ENCODE measurements around the gene GNG13.
"Not testable (repeated sequence)": the region's sequence is repeated elsewhere in the genome, so short reads cannot be mapped to it uniquely, and the experiment has no call there.

The GNG13 gene

DNA sequence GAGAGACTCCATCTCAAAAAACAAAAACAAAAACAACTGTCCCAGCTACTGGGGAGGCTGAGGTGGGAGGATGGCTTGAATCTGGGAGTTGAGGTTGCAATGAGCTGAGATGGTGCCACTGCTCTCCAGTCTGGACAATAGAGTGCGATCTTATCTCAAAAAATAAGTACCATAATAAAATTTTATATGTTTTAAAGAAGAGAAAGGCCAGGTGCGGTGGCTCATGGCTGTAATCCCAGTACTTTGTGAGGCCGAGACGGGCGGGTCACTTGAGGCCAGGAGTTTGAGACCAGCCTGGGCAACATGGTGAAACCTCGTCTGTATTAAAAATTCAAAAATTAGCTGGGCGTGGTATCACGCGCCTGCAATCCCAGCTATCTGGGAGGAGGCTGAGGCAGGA is 23.7 kb downstream of the GNG13 start:
- DNase-seq (ENCODE audit: low spot score), result no peak

DNA sequence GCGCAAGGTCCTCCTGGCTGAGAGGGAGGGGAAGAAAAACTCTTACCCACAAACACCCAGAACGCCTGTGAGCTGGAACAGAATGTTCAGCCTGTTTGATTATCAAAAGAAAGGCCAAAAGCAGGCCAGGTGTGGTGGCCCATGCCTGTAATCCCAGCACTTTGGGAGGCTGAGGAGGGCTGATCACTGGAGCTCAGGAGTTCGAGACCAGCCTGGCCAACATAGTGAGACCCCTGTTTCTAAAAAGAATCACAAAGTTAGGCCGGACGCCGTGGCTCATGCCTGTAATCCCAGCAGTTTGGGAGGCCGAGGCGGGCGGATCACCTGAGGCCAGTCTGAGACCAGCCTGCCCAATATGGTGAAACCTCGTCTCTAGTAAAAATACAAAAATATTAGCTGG is 24.2 kb downstream of the GNG13 start:
- DNase-seq (ENCODE audit: low spot score), result not testable (repeated sequence)

DNA sequence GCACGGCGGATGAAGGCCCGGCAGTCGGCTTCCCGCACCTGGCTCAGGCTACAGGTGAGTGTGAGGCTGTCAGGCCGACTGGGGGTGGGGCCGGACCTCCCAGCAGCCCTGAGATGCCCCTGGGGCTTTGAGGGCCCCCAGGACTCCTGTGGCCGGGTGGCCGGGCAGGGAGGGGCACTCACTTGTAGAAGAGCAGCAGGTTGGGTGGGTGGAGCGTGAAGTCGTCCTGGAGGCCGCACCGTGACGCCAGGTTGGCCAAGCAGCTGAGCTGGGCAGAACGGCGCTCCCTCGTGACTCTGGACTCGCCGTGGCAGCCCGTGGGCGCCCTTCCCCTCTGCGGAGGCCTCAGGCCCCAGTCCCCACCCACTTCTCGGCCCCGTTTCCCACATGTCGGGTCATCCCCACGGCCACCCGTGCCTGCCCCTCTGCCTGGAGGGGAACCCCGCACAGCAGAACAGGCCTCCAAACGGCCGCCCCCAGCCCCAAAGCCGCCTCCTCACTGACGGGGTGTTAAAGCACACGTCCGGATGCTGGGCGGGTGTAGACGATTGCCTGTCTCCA is 25.2 kb downstream of the GNG13 start:
- no peak for DNase-seq (ENCODE audit: low spot score)

DNA sequence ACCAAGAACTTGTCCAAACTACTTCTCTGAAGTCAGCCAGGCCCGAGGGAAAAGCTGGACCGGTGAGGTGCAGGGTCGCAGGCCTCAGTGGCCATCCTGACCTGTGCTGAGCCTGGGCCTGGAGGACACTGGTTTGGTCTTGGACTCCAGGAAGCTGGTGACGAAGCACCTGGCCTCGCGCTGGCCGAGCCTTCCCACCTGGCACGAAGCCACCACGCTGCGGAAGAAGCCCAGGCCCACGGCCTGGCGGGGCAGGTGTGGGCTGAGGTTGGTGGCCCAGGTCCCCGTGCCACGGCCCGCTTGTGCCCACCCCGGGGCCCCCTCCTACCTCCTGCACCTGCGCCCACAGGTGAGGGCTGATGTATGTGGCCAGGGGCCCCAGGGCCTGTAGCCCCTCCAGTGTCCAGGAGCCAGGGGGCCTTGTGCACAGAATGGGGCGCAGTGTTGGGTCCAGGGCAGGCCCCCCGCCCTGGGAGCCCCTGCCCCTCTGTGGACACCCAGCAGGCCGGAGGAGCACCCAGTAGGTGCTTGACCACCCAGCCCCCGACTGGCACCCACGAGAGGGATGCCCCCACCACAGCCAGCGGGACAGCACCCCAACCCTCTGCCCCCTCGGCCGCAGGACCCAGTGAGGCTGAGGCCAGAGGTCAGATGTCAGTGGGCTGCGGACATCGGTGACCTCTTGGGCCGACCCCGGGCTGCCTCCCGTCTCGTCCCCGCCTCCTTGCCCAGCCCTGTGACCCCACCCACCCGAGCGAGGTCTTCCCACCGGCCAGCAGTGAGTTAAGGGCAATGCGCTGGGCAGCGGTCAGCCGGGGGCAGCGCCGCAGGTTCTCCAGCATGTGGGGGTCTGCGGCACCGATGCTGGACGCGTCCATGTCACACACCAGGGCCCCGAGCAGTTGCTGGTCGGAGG is 26.2 kb downstream of the GNG13 start:
- no peak for DNase-seq (ENCODE audit: low spot score)

DNA sequence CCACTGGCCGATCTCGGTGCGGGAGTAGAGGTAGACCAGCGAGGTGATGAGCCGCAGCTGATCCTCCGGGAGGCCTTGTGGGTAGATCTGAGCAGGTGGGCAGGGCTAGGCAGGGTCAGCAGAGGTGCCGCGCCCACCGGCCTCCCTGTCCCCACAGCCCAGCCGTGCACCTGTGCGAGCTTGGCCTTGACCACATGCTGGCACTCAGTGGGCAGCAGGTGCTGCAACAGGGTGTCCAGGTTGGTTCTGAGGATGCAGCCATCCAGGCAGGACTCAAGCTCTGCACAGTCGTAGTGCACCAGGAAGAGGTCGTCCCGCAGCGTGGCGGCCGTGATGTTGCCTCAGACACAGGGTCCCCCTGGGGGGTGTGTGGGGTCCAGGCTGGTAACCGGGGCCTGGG is 27.6 kb downstream of the GNG13 start:
- no peak for DNase-seq (ENCODE audit: low spot score)

DNA sequence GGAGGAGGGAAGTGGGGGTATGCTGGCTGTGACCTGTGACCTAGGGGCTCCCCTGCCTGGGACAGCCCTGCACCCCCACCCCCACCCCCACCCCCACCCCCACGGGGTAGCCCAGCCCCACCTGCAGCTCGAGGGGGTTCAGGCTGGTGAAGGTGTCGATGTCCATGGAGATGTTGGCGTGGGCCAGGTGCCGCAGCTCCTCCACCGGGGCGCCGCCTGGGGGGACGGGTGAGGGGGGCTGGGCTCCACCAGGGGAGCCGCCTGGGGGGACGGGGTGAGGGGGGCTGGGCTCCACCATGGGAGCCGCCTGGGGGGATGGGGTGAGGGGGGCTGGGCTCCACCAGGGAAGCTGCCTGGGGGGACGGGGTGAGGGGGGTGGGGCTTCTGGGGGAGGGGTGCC is 30.1 kb downstream of the GNG13 start:
- DNase-seq (ENCODE audit: low spot score), result no peak

DNA sequence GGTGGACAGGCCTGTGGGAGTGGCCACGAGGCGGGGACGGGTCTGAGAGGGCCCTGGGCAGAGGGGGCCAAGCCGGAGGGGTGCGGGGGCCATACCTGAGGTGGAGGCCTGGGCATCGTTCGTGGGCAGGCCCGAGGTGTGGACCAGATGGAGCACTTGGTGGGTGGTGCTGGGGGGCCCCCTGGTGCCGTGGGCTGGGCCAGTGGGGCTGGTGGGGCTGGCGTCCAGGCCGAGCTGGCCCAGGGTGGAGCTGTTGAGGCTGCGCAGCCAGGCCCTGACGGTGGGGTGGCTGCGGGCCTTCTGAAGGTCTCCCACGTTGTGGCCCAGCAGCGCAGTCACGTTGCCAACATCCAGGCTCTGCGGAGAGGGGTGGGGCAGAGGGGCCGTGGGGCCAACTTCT is 30.6 kb downstream of the GNG13 start:
- no peak for DNase-seq (ENCODE audit: low spot score)

DNA sequence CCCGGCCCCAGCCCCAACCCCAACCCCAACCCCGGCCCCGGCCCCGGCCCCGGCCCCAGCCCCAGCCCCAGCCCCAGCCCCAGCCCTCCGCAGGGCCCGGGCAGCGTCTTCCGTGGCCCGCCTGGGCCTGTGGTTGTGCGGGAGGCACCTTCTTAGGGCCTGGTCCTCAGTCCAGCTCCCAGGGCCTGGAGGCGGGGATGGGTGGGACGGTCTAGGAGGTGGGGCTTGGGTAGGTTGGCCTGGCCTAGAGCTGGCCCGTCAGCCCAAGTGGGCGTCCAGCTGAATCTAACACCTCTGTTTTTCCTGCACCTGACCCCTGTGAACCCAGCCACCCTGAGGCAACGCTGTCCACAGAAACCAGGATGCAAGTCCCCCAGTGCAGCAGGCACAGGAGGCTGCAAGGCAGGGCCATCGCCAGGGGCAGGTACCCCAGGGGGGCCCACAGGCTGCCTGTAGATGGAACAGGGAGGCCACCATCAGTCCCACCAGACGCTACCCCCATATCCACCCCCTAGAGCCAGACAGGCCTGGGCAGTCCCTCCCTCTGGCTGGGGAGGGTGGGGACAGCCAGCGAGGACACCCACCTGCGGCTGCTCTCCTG is 31.2 kb downstream of the GNG13 start:
- DNase-seq (ENCODE audit: low spot score), result no peak

DNA sequence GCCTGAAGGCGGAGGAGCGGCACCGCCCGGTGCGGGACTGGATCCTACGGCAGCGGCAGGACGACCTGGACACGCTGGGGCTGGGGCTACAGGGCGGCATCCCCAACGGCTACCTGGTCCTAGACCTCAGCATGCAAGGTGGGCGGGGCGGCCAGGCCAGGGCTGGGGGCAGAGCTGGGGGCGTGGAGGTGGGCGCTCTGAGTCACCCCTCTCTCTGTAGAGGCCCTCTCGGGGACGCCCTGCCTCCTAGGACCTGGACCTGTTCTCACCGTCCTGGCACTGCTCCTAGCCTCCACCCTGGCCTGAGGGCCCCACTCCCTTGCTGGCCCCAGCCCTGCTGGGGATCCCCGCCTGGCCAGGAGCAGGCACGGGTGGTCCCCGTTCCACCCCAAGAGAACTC is 32.1 kb downstream of the GNG13 start:
- DNase-seq (ENCODE audit: low spot score), result no peak

DNA sequence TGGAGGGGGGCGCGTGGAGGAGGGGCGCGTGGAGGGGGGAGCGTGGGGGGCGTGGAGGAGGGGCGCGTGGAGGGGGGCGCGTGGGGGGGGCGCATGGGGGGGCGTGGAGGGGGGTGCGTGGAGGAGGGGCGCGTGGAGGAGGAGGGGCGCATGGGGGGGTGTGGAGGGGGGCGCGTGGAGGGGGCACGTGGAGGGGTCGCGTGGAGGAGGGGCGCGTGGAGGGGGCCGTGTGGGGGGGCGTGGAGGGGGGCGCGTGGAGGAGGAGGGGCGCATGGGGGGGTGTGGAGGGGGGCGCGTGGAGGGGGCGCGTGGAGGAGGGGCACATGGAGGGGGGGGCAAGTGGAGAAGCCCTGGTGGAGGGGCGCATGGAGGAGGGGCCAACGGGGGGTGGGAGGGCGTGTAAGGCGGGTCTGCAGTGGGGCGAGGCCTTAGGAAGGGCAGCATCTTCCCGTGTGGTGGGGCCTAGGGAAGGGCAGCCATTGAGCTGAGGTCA is 32.7 kb downstream of the GNG13 start:
- no peak for DNase-seq (ENCODE audit: low spot score)

DNA sequence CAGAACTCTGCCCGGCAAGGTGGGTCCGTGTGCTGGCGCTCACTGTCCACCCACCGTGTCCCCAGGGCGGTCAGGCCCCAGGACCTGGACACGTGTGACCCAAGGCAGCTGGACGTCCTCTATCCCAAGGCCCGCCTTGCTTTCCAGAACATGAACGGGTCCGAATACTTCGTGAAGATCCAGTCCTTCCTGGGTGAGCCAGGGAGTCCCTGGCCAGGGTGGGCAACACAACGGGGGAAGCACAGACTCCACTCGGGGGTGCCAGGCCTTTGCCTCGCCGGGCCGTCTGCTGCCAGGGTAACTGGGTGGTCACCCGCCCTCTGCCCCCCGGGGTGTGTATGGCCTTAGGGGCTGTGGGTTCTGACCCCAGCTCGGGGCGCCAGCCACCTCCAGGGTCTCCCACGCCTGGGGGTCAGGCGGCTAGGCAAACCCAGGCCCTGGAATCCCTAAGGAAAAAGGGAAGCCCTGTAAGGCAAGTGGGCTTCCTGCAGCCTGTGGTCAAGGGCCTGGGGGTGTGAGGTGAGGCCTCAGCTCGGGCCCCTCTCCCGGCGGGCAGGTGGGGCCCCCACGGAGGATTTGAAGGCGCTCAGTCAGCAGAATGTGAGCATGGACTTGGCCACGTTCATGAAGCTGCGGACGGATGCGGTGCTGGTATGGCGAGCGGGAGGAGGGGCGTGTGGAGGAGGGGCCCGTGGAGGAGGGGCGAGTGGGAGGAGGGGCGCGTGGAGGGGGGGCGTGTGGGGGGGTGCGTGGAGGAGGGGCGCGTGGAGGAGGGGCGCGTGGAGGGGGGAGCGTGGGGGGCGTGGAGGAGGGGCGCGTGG is 33.5 kb downstream of the GNG13 start:
- no peak for DNase-seq (ENCODE audit: low spot score)

DNA sequence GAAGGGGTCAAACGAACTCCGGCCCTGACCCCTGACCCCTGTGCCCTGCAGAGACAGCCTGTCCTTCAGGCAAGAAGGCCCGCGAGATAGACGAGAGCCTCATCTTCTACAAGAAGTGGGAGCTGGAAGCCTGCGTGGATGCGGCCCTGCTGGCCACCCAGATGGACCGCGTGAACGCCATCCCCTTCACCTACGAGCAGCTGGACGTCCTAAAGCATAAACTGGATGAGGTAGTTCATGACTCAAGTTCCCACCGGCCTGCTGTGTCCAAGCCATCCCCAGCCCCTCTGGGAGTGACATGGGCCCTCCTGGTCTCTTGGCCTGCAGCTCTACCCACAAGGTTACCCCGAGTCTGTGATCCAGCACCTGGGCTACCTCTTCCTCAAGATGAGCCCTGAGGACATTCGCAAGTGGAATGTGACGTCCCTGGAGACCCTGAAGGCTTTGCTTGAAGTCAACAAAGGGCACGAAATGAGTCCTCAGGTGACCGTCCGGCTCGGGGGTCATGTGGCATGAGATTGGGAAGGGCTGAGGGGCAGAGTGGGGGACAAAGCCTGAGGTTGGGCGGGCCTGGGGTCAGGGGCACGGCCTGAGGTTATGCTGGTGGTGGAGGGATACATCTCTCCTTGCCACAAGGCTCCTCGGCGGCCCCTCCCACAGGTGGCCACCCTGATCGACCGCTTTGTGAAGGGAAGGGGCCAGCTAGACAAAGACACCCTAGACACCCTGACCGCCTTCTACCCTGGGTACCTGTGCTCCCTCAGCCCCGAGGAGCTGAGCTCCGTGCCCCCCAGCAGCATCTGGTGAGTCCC is 34.3 kb downstream of the GNG13 start:
- no peak for DNase-seq (ENCODE audit: low spot score)

DNA sequence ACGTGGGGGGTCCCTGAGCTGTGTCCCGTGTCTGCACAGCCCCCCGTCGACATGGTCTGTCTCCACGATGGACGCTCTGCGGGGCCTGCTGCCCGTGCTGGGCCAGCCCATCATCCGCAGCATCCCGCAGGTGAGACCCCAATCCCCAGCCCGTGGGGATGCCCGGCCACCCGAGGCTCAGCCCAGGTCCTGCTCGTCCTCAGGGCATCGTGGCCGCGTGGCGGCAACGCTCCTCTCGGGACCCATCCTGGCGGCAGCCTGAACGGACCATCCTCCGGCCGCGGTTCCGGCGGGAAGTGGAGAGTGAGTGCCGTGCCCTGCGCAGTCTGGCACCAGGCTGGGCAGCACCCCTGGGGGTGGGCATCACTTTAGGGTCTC is 35.1 kb downstream of the GNG13 start:
- no peak for DNase-seq (ENCODE audit: low spot score)

DNA sequence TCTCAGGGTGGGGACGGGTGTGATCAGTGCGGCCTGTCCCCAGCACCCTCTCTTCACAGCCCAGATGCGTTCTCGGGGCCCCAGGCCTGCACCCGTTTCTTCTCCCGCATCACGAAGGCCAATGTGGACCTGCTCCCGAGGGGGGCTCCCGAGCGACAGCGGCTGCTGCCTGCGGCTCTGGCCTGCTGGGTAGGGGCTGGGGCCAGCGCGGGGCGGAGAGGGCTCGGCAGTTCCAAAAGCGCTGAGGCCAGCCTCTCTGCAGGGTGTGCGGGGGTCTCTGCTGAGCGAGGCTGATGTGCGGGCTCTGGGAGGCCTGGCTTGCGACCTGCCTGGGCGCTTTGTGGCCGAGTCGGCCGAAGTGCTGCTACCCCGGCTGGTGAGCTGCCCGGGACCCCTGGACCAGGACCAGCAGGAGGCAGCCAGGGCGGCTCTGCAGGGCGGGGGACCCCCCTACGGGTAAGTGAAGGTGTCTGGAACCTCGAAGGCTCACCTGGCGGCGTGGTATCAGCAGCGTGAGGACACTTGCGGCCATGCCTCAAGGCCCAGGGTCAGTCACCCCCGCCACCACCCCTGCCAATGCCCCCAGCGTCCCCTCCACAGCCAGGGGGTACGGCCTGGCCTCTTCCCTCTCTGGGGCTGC is 35.6 kb downstream of the GNG13 start:
- DNase-seq (ENCODE audit: low spot score), result no peak

DNA sequence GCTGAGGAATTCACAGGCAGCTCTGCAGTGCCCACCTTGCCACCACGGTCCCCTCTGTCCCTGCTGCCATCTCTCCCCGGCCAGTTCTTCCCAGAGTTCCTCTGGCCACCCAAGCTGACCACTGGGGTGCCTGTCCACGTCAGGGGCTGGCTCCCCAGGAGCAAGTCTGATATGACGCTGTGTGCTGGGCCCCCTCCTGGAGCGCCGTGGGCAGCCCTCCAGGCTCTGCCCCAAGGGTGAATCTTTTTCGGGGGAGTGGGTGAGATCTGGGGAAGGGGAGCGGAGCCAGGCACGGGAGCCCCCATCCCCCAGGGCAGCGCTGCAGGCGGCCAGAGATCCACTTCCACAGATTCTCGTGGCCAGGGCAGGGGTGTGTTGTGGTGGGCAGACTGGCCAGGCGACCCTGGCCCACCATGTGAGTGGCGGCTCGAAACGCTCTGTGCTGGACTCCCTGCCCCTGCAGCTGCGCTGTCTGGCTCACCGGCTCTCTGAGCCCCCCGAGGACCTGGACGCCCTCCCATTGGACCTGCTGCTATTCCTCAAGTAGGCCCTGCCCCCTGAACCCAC is 36.3 kb downstream of the GNG13 start:
- DNase-seq (ENCODE audit: low spot score), result no peak

DNA sequence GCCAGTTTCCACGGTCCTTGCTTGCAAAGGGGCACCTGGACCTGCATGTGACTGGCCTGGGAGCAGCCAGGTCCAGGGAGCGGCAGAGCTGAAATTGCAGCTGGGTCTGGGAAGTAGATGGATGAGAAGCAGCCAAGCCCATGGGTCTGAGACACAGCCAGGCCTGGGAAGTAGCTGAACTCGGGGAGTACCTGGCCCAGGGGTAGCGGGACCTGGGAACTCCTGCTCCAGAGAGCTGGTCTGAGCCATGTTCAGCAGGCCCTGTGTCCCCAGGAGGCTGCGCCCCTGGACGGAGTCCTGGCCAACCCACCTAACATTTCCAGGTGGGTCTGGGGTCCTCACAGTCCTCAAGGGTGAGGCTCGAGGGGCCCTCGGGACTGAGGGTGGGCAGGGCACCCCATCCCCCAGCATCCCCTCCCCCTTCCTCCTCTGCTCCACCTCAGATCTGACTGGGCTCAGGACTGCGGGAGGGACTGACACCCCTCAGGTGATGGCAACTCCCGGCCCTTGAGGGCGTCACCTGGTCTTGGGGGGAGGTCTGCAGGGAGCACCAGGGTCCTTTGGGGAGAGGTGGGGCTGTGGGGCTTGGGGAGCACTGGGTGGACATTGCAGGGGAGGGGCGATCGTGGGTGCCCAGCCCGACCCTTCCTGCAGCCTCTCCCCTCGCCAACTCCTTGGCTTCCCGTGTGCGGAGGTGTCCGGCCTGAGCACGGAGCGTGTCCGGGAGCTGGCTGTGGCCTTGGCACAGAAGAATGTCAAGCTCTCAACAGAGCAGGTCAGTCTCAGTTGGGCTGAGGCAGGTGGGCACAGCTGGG is 37.0 kb downstream of the GNG13 start:
- no peak for DNase-seq (ENCODE audit: low spot score)

DNA sequence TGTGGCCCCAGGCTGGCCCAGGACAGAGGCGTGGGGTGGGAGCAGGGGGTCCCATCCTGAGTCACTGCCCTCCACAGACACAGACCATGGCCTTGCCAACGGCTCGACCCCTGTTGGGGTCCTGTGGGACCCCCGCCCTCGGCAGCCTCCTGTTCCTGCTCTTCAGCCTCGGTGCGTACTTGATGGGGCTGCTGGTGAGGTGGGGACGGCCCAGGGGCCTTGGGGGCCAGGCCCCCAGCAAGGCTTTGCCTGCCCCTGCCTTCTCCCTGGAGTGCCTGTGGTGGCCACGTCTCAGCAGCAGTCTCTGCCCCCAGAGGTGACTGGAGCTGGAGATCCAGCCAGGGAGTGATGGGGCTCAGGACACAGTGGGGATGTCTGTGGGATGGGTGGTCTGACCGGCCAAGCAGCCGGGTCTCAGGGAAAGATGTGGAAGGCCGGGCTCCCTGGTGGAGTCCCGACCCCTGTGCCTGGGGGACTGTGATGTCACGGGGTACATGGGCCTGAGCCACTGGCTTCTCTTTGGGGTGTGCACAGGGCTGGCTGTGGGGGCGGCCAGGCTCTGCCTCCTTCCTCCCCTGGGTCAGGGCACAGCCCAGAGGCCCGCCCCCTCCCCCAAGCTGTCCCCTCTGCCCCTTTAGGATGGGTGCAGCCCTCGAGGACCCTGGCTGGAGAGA is 37.8 kb downstream of the GNG13 start:
- no peak for DNase-seq (ENCODE audit: low spot score)

DNA sequence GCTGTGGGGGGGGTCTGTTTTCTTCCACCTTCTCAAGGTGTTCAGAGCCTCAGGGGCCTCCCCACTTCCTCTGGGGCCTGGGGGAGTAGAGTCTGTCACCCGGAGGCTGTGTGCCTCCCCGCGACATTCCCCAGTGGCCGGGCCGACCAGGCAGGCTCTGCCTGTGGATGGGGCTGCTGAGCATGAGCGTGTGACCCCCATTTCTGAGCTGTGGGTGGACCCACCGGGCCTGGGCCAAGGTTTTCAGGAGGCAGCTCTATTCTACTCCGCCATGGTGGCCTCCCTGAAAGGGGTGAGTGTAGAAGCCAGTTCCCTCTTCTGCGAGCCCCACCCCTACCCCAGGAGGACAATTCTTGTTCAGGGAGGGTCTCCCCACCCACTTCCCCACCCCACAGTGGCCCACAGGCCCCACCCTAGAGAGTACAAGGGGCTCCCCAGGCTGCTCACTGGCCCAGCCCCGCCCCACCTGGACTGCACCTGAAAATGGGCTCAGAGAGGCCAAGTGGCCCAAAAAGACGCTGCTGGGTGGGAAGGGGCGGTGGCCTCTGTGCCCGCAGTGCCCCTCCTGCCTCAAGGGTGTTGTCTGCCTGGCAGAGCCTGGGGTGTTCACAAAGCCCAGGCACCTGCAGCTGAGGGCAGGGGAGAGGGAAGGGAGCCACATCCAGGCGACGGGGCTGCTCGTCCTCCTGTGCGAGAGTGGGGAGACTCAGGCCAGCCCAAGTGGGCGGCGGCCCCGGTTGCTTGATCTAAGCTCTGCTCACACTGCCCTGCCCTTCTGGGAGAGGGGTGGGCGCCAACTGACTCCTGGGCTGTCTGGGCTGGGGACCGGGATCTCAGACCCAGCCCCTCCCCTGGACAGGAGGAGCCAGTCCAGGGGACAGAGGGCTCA is 38.7 kb downstream of the GNG13 start:
- no peak for DNase-seq (ENCODE audit: low spot score)

All from D341Med (cell line).